GM19240 (cell line): ENCODE data around the gene VLDLR.

Experiments
- DNase-seq: peaks from one replicate; pipeline ENCODE4 v3.0.0; 2011; ENCODE audit warnings: low spot score; ENCODE audit not compliant: insufficient read length

The VLDLR gene

GRCh38 chr9:2620919-2621721, 467 bp upstream of the VLDLR start:
- no peak for DNase-seq

- DNase-seq: no peak
These were observed 1.1 kb downstream of the VLDLR start for GRCh38 chr9:2622461-2623287.

- DNase-seq: no peak
These were observed 1.9 kb downstream of the VLDLR start for GRCh38 chr9:2623288-2624050.

GRCh38 chr9:2624051-2624682, 2.6 kb downstream of the VLDLR start:
- DNase-seq: no peak

- no peak for DNase-seq
These were observed 3.8 kb downstream of the VLDLR start for GRCh38 chr9:2625427-2625826.

GRCh38 chr9:2628919-2629318, 7.3 kb downstream of the VLDLR start:
- DNase-seq: no peak

- no peak for DNase-seq
These were observed 8.6 kb downstream of the VLDLR start for GRCh38 chr9:2630158-2630557.

GRCh38 chr9:2631263-2631662, 9.7 kb downstream of the VLDLR start:
- DNase-seq: no peak

- DNase-seq: no peak
These were observed 12.6 kb downstream of the VLDLR start for GRCh38 chr9:2634153-2634552.

GRCh38 chr9:2634818-2635217, 13.2 kb downstream of the VLDLR start:
- DNase-seq: no peak

- DNase-seq: no peak
These were observed 14.3 kb downstream of the VLDLR start for GRCh38 chr9:2635922-2636321.

- no peak for DNase-seq
These were observed 15.8 kb downstream of the VLDLR start for GRCh38 chr9:2637390-2637789.

GRCh38 chr9:2638871-2639673, 17.5 kb downstream of the VLDLR start:
- no peak for DNase-seq

GRCh38 chr9:2639786-2640185, 18.2 kb downstream of the VLDLR start:
- no peak for DNase-seq

GRCh38 chr9:2640570-2640969, 19.0 kb downstream of the VLDLR start:
- no peak for DNase-seq

- no peak for DNase-seq
These were observed 19.4 kb downstream of the VLDLR start for GRCh38 chr9:2641033-2641432.

- no peak for DNase-seq
These were observed 20.5 kb downstream of the VLDLR start for GRCh38 chr9:2642068-2642467.

GRCh38 chr9:2645569-2645968, 24.0 kb downstream of the VLDLR start:
- DNase-seq: no peak

GRCh38 chr9:2655411-2655901, 33.9 kb downstream of the VLDLR start:
- no peak for DNase-seq

- DNase-seq: no peak
These were observed 35.8 kb downstream of the VLDLR start for GRCh38 chr9:2657427-2657826.
